GM21619 (cell line): ENCODE data around the gene YWHAQ.

Experiments
- ATAC-seq: cut with Tn5 transposase; IDR thresholded peaks from one replicate; pipeline ENCODE4 v1.9.1; 2021; ENCODE audit not compliant: unreplicated experiment

Gene YWHAQ

DNA sequence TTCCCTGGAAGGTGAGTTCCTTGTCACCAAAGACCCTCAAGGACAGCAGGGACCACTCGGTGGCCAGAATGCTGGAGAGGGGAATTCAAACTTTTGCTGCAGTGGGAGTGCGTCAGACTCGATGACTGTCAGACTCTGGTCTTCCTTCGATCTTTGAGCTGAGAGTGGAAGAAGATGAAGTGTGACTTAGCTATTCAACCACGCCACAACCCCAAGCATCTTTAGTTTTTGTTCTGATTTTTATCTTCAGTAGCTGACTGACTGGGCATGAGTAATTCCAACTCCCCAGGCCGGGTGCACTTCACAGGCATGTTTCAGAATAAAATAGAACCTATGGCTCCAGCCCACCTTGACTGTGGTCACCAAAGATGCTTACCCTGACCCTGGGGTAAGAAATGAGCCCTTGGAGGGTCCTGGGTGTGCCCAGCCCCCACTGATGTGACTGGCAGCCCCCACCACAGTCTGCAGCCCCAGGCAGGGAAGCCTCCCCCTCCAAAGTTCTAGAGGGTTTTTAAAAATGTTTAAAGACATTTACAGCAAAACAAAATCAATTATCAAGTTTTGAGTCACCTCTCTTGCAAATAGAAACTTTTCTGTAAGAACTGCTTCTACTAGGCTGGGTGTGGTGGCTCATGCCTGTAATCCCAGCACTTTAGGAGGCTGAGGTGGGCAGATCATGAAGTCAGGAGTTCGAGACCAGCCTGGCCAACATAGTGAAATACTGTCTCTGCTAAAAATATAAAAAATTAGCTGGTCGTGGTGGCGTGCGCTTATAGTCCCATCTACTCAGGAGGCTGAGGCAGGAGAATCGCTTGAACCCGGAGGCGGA lies 24.9 kb upstream of the YWHAQ start:
- peak; percentile 31 for ATAC-seq

- ATAC-seq, result no peak
These were observed 23.8 kb upstream of the YWHAQ start for GRCh38 chr2:9654452-9655100.

DNA sequence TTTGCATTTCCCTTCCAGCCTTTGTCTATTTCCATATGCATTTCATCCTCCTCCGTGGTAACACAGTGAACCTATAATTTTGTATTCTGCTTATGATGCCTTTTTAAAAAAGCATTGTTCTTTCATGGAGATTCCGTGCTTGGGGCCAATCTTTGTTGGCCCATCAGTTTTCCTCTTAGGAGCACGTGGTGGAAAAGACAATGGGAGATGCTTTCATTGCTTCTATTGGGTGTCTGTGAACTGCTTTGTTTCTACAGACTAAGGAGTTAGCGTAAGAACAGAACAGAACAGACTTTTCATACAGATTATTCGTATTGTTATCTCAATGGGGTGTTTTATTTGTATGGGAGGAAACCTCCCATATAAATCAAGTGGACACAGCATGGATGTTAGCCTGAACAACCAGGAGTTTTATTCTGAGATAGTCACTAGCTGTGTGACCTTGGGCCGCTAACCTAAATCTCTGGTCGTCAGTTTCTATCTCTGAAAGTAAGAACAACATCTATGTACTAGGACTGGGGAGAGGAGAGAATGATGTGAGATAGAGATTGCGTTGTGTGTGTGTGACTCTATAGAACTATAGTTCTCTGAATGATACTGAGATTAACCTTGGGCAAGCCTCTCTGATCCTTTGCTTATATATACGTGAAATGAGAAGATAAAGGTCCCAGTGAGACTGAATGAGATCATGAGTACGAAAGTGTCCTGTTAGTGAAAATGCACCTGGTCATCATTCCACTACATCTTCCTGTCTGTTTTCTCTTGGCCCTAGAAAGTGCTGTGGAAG lies 22.9 kb upstream of the YWHAQ start:
- no peak for ATAC-seq

DNA sequence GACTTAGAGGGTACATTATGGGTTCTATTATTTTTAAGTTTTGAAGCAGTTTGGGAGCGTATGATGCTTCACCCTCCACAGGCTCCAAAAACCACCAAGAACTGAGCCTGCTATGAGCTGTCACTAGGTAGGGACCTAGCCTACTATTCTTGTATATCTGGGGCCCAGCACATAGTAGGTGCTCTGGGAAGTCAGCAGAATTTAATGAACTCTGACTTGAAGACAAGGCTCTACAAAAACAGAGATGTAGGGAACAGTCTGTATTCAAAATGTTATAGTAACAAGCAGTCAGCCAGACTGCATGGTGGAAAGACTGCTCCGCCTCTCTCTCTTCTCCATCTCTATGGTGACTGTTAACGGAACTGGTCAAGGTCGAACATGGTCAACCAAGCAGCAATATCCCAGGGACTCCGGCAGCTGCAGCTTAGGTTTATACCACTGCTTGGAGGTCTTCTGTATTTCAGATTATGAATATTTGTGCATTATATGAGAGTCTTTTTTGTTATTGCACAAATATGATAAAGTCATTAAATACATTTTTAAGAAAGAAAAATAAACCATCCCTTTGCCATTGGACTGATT lies 22.2 kb upstream of the YWHAQ start:
- ATAC-seq, result no peak

GRCh38 chr2:9652267-9652666 lies 21.5 kb upstream of the YWHAQ start:
- ATAC-seq, result no peak

GRCh38 chr2:9650119-9650821 lies 19.5 kb upstream of the YWHAQ start:
- no peak for ATAC-seq

GRCh38 chr2:9649261-9649660 lies 18.5 kb upstream of the YWHAQ start:
- no peak for ATAC-seq

GRCh38 chr2:9648821-9649220 lies 18.0 kb upstream of the YWHAQ start:
- ATAC-seq, result no peak

GRCh38 chr2:9647884-9648283 lies 17.1 kb upstream of the YWHAQ start:
- no peak for ATAC-seq

GRCh38 chr2:9646196-9647030 lies 15.6 kb upstream of the YWHAQ start:
- ATAC-seq, result no peak

DNA sequence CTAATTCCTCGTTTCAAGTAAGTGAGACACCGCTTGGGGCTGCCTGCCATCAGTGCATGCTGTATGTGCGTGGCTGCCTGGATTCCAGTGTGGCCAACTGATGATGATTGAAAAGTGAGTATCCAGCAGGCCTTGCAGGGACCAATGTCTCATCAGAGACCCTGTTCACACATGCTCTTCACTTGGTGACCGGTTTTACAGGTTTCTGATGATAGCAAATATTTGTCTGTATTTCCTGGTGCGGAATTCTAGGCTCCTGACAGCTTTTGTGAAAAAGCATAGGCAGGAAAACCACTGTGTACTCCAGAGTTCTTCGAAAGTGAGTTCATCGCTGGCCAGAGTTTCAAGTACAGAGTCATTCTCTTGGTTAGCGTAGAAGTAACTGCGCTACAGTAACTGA lies 13.8 kb upstream of the YWHAQ start:
- no peak for ATAC-seq

GRCh38 chr2:9644021-9644420 lies 13.2 kb upstream of the YWHAQ start:
- no peak for ATAC-seq

DNA sequence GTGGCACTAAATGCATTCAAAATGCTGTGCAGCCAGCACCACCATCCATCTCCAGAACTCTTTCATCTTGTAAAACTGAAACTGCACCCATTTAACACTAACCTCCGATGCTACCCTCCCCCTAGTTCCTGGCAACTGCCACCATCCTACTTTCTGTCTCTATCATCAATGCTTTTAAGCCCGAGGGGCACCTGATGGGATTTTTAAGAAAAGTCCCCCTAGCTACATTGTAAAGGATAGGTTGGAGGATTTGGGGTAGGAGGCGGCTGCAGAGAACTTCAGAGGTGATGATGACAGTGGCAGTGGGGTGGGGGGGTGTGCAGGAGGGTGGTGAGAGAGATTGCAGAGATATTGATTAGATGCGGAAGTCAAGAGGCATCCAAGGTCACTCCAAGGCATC lies 10.8 kb upstream of the YWHAQ start:
- no peak for ATAC-seq

DNA sequence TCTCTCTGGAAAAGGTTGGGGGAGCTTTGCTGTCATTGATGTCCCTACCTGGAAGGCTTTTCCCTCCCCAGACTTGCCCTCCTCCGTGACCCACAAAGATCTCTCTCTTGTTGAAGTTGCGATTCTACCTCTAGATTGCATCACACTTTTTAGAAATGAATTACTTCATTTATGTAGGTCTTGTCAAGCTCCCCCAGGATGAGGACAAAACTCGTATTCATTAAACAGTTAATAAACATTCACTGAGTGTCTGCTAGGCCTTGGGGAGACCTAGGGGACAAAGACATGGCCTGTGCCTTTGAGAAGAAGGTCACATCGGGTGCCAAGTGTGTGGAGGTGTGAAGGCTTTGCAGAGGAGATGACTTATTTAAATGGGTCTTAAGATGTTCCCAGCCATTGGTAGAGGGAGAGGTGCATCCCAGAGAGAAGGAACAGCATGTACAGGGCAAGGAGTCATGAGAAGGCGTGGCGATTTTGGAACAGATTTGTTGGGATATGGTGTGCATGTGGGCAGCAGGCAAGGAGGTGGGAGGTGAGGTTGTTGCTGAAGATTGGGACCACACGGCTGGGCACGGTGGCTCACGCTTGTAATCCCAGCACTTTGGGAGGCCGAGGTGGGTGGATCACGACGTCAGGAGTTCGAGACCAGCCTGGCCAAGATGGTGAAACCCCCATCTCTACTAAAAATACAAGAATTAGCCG lies 9.8 kb upstream of the YWHAQ start:
- no peak for ATAC-seq

GRCh38 chr2:9639740-9640343 lies 9.0 kb upstream of the YWHAQ start:
- no peak for ATAC-seq

DNA sequence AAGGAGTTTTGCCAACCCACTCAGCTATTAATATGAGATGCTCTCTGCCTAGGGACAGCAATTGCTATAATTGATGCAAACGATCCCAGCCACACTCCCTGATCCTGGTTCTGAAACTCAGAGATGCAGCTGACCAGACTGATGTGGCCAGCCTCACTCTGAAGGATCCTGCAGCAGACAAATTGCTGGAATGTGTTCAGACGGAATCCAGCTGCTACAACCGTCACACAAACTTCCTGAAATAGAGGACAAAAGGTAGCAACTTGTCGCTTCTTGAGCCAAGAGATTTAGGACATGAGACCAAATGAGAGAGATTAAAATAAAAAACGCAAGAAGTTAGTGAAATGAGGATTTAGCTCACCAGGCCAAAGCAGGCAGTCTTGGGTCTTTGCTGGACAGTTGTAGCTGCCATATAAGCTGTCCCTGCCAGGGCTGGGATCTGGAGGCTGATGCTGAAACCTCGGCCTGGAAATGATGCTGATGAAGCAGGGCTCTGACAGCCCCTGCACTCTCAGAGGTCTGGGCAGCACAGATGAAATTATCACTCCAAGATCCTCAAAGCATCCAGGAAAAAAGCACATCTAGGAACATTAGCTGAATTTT lies 8.3 kb upstream of the YWHAQ start:
- ATAC-seq, result no peak

DNA sequence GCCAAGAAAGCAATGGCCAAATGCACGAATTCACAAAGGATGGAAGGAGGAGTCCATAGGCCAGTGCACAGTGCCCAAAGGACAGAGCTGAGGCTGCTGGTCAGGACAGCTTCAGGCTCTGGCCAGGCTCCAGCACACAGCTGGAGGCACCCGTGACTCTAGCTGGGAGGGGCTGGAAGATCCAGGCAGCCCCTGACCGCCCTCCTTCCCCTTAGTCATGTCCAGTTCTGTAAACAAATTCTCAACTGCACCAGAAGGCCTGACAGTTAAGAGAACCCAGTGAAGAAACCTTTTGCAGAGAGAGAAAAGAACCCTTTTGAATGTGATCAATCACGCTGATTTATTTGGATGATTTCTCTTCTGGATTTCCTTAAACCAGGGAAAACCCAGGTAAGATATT lies 7.7 kb upstream of the YWHAQ start:
- no peak for ATAC-seq

- no peak for ATAC-seq
These were observed 6.5 kb upstream of the YWHAQ start for GRCh38 chr2:9637330-9637729.

DNA sequence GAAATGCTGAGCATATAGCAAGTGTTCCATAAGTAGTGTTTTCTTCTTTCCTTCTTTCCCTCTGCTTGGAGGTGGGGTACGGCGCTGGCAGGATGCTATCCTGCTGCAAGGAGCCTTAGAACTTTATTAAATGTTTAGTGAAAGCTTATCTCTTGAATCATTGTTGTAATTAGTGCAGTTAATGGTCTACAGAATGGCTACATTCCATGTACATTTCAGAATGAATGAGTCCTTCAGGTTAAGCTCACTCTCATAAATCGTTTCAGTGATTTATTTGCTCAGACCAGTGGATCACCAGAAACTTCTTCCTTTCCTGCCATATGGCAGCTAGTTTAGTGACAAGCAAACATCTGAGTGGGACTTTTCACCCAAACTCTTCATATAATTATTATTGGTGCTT lies 3.3 kb upstream of the YWHAQ start:
- no peak for ATAC-seq
